ENCODE measurements around the gene CCL1. TPM values are rescaled to one million over a fixed set of nuclear protein-coding genes. Genes with fewer than 3 reads are reported as not detected.
"Not testable (repeated sequence)": the region's sequence is repeated elsewhere in the genome, so short reads cannot be mapped to it uniquely, and the experiment has no call there.

CCL1 gene
- total RNA-seq, 1 donor from 2014 or later, result not detected

DNA sequence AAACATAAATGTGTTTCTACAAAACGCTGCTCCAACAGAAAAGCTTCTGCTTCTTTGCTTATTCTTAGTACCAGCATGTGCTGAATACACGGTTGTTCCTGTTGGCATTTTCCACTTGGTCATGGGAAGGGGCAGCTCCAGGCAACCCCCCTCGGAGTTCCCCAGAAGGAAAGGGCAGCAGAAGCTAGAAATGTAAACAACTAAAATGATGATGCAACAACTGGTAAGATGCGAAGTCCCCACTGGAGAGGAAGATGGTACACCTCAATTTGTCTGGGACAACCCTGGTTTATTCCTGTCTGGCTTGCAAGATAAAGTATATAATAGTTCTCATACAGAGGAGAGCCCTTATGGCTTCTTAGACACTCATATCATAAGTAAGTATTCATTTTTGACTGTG, 16.0 kb downstream of the CCL1 start:
- Mint-ChIP-seq H3K4me1 (ENCODE audit: low read depth, unreplicated experiment) (no peaks in the 10 kb centered on the region), H3K27me3 (ENCODE audit: unreplicated experiment) (no peaks in the 10 kb centered on the region), H3K9me3 (ENCODE audit: unreplicated experiment) (no peaks in the 10 kb centered on the region), H3K4me3 (ENCODE audit: unreplicated experiment) (no peak overlapping the region), H3K36me3 (ENCODE audit: unreplicated experiment) (no peaks in the 10 kb centered on the region), H3K27ac (ENCODE audit: unreplicated experiment) (no peak overlapping the region)
- TF ChIP-seq CTCF (IDR thresholded peaks at IDR 0.05; ENCODE audit: partially characterized antibody, unreplicated experiment), result no peak
- DNase-seq, result no peak

DNA sequence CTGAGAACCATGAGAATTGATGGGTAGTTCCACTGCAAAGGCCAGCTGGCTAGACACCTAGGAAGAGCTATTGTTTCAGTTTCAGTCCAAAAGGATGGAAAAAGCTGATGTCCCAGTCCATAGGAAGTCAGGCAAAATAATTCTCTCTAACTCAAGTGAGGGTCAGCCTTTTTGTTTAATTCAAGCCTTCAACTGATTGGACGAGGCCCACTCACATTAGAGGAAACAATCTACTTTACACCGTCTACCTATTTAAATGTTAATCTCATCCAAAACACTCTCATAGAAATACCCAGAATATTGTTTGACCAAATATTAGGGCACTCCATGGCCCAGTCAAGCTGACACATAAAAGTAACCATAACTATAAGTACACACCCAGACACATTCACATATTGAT, 21.1 kb downstream of the CCL1 start:
- H3K4me1 Mint-ChIP-seq (ENCODE audit: low read depth, unreplicated experiment), result no peaks in the 10 kb centered on the region
- H3K36me3 Mint-ChIP-seq (ENCODE audit: unreplicated experiment), result no peaks in the 10 kb centered on the region
- no peak overlapping the region for H3K27ac Mint-ChIP-seq (ENCODE audit: unreplicated experiment)
- TF ChIP-seq CTCF (IDR thresholded peaks at IDR 0.05; ENCODE audit: partially characterized antibody, unreplicated experiment), result no peak
- H3K27me3 Mint-ChIP-seq (ENCODE audit: unreplicated experiment), result no peaks in the 10 kb centered on the region
- no peak for DNase-seq
- H3K9me3 Mint-ChIP-seq (ENCODE audit: unreplicated experiment), result no peaks in the 10 kb centered on the region
- no peak overlapping the region for H3K4me3 Mint-ChIP-seq (ENCODE audit: unreplicated experiment)

DNA sequence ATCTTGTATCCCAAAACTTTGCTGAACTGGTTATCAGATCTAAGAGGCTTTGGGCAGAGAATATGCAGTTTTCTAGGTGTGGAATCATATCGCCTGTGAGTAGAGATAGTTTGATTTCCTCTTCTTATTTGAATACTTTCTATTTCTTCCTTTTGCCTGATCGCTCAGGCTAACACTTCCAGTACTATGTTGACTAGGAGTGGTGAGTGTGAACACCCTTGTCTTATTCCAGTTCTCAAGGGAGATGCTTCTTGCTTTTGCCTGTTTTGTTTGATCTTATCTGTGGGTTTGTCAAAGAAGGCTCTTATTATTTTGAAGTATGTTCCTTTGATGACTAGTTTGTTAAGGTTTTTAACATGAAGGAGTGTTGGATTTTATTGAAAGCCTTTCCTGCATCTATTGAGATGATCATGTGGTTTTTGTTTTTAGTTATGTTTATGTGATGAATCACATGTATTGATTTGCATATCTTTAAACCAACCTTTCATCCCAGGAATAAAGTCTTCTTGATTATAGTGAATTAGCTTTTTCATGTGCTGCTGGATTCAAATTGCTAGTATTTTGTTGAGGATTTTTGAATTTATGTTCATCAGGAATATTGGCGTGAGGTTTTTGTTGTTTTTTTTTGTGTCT, 23.8 kb downstream of the CCL1 start:
- Mint-ChIP-seq H3K4me1 (ENCODE audit: low read depth, unreplicated experiment) (no peaks in the 10 kb centered on the region), H3K36me3 (ENCODE audit: unreplicated experiment) (no peaks in the 10 kb centered on the region), H3K4me3 (ENCODE audit: unreplicated experiment) (no peak overlapping the region), H3K27me3 (ENCODE audit: unreplicated experiment) (no peaks in the 10 kb centered on the region), H3K9me3 (ENCODE audit: unreplicated experiment) (no peaks in the 10 kb centered on the region), H3K27ac (ENCODE audit: unreplicated experiment) (no peak overlapping the region)
- no peak for DNase-seq
- TF ChIP-seq CTCF (IDR thresholded peaks at IDR 0.05; ENCODE audit: partially characterized antibody, unreplicated experiment), result no peak

GRCh38 chr17:34337701-34338100, 25.3 kb downstream of the CCL1 start:
- no peak for DNase-seq
- Mint-ChIP-seq H3K27ac (ENCODE audit: unreplicated experiment) (no peak overlapping the region), H3K4me1 (ENCODE audit: low read depth, unreplicated experiment) (no peaks in the 10 kb centered on the region), H3K27me3 (ENCODE audit: unreplicated experiment) (no peaks in the 10 kb centered on the region), H3K9me3 (ENCODE audit: unreplicated experiment) (no peaks in the 10 kb centered on the region), H3K36me3 (ENCODE audit: unreplicated experiment) (no peaks in the 10 kb centered on the region), H3K4me3 (ENCODE audit: unreplicated experiment) (no peak overlapping the region)
- TF ChIP-seq CTCF (IDR thresholded peaks at IDR 0.05; ENCODE audit: partially characterized antibody, unreplicated experiment), result no peak

DNA sequence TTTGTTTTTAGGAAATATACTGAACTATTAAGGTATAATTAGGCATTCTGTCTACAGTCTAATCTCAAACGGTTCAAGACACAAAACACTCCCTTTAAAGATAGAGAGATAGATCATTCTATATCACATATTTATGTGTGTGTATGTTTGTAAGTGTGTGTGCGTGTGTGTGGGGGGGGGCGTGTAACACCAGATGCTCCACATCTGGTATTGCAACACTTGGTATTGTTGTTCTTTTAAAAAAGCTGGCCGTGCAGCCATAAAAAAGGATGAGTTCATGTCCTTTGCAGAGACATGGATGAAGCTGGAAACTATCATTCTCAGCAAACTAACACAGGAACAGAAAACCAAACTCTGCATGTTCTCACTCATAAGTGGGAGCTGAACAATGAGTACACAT, 35.5 kb downstream of the CCL1 start:
- H3K9me3 Mint-ChIP-seq (ENCODE audit: unreplicated experiment); H3K27ac Mint-ChIP-seq (ENCODE audit: unreplicated experiment); H3K4me1 Mint-ChIP-seq (ENCODE audit: low read depth, unreplicated experiment); DNase-seq; H3K4me3 Mint-ChIP-seq (ENCODE audit: unreplicated experiment); H3K27me3 Mint-ChIP-seq (ENCODE audit: unreplicated experiment): not testable (repeated sequence)
- H3K36me3 Mint-ChIP-seq (ENCODE audit: unreplicated experiment), result peaks cover 17% of the 10 kb centered on the region

Data from glutamatergic neuron (in vitro differentiated cells).